GM18907 (cell line): ENCODE measurements around the gene ZNF410.
A peak's percentile ranks its signal among the peaks of the same experiment; 100 is the strongest.
"Not testable (repeated sequence)": the region's sequence is repeated elsewhere in the genome, so short reads cannot be mapped to it uniquely, and the experiment has no call there.

Experiments
- ATAC-seq: cut with Tn5 transposase; IDR thresholded peaks from one replicate; pipeline ENCODE4 v1.9.1; 2021; ENCODE audit warnings: mild to moderate bottlenecking, moderate library complexity; ENCODE audit not compliant: unreplicated experiment

Gene ZNF410, protein sequence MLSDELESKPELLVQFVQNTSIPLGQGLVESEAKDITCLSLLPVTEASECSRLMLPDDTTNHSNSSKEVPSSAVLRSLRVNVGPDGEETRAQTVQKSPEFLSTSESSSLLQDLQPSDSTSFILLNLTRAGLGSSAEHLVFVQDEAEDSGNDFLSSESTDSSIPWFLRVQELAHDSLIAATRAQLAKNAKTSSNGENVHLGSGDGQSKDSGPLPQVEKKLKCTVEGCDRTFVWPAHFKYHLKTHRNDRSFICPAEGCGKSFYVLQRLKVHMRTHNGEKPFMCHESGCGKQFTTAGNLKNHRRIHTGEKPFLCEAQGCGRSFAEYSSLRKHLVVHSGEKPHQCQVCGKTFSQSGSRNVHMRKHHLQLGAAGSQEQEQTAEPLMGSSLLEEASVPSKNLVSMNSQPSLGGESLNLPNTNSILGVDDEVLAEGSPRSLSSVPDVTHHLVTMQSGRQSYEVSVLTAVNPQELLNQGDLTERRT

DNA sequence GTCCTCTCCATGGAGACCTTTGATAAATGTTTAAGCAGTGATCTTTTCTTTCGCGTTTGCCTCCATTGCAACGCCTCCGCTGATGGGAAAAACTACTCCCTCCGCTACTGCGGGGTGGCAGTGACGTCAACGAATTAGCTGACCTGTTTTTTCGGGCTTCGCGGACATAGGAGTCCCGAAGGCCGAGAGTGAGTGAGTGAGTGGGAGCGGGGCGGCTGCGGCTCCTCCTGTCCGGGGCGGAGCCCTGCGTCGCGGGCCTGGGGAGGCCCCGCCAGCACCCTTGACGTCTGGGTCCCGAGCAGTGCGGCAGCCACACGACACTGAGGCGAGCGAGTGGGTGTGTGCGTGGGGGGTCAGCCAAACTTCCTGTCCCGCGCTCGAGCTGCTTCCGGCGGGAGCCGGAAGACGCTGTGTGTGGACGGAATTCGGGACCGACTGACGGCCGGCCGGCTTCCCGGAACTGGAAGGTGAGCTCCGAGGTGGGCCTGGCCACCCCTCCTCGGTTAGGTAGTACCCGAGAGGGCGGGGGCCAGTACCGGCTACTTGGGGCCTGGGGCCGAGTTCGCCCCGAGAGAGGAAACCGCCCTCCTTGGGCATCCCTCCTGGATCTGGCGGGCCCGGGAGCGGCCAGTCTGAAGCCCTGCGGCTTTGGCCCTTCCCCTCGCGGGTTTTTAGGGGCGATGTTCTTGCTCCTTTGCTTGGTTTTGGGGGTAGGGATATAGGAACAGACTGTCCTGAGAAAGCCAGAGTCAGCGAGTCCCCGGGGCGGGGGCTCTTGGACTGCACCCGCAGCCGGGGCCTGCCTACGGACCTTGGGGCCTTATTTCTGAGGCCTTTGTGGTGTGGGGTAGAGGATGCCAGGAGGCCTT lies at the start of gene ZNF410:
ZNF410 (plus strand) TSS at position 411 of the 869 bp plus-strand sequence. CDS start 5,317 bp downstream, outside the sequence.
- peak; percentile 93 for ATAC-seq

DNA sequence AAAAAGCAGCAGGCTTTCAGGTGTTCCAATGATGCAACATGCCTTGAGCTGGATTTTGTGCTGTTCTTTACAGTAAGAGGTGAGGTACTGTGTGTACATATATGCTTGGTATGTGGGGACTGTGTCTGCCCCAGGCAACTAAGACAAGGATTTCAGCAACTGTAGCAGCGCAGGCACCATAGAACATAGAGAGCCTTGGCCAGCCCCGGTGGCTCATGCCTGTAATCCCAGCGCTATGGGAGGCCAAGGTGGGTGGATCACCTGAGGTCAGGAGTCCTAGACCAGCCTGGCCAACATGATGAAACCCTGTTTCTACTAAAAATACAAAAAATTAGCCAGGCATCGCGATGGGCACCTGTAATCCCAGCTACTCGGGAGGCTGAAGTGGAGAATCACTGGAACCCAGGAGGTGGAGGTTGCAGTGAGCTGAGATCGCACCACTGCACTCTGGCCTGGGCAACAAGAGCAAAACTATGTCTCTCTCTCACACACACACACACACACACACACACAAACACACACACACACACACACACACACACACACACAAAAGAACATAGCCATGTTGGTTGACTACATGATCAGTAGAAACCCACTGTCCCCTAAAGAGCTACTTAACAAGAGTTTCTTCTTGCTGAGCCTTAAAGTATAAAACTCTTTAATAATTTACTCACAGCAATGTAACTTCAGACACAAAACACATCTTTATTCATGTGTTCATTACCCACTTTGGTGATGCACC lies 48.2 kb upstream of the ZNF410 start:
- not testable (repeated sequence) for ATAC-seq

DNA sequence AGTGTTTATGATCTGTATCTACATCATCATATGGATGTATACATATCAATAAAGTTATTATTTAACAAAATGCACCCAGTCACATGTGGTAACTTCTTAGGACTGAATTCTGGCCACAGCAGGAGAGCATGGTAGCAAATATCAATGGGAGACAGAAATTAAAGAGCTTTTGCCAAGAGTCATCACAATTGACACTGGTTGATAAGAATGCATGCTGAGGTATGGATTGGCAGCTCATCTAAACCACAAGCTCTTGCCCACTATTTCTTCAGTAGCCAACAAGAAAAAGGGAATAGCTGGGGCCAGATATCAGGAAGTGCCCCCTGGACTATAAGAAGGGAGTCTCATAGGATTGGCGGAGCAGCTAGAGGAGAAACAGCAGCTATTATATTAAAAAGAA lies 44.5 kb upstream of the ZNF410 start:
- no peak for ATAC-seq

DNA sequence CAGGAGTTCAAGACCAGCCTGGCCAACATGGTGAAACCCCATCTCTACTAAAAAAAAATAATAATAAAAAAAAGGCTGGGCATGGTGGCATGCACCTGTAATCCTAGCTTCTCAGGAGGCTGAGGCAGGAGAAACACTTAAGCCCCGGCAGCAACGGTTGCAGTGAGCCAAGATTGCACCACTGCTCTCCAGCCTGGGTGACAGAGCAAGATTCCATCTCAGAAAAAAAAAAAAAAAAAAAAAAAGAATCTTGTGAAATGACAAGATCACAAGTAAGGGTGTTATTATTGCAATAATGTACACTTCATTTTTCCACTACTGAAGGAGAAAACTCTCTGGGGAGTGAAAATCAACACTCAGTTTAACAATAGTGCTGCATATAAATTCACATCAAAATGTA lies 43.8 kb upstream of the ZNF410 start:
- no peak for ATAC-seq

DNA sequence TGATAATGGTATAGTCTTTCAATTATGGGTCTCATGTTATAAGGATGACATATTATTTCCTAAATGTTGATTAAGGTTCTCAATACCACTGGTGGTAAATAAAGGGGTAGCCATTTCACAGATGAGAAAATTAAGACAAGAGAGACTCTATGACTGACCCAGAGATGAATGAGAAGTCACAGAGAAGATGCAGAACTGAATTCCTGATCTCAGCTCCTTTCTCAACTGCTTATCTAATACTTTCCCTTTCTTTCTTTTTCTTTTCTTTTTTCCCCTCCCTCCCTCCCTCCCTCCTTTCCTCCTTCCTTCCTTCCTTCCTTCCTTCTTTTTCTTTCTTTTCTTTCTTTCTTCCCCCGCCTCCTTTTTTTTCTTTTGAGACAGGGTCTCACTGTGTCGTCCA lies 43.4 kb upstream of the ZNF410 start:
- no peak for ATAC-seq

DNA sequence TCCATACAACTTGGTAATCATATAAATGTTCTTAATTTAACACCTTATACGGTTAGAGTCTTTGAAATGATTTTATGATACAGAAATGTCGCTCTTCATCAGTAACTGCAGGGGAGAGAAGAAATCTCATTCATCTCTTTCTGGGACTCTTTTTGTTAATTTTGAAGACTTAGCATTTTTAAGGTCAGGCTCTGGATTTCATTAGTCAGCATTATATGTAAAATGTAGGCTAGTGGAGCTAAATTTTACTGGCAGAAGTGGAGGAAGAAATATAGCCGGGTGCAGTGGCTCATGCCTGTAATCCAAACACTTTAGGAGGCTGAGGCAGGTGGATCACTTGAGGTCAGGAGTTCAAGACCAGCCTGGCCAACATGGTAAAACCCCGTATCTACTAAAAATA lies 39.7 kb upstream of the ZNF410 start:
- no peak for ATAC-seq

DNA sequence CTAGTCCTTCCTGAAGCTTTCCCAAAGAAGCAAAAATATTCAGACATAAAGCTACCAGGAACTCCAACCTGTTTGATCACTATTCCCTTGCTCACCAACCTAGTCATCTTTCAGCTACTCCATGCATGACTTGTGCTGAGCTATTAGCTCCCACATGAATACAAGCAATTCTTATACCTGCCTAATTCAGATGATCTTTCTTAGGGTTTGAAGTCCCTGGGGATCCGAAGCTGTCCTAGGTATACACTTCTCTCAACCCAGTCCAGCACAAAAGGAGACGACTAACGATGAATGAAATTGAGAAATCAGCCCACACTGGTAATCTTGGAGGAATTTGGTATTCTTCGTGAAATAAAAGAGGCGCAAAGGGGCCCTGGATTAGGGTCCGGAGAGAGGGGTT lies 35.7 kb upstream of the ZNF410 start:
- no peak for ATAC-seq

DNA sequence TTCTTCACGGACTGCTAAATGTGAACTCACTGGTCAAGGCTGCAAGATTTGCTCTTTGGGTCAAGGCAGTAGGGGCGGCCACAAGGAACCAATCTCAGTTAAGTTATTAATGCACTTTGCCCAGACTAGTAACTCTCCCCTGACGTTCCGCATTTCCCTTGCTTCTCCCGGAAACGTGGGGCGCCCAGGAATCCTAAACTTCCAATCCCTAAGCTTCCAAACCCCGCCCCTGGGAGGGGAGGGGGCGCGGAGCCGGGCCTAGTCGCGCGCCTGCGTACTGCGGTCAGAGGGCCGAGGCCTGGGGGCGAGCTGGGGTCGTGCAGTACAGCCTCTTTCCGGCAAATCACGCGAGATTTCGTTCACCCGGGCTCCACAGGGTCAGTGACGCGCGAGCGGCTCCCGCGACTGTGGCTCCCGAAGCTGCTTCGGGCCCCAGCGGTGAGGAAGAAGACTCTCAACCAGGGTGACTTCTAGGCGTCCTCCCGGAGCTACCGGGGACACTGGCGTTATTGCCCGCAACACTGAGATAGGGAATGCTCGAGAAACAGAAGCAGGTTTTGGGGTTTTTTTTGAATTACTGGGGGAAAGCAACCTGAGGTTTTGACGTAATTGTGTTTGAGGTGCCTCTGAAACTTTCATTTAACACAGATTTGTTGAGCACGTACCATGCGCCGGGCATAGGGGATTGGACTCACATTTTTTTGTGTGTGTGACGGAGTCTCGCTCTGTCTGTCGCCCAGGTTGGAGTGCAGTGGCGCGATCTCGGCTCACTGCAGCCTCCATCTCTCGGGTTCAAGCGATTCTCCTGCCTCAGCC lies 34.9 kb upstream of the ZNF410 start, which contains the start of gene PTGR2:
PTGR2 (plus strand) TSS at position 265 of the 816 bp plus-strand sequence. CDS start 7,032 bp downstream, outside the sequence.
- ATAC-seq: peak; percentile 88

DNA sequence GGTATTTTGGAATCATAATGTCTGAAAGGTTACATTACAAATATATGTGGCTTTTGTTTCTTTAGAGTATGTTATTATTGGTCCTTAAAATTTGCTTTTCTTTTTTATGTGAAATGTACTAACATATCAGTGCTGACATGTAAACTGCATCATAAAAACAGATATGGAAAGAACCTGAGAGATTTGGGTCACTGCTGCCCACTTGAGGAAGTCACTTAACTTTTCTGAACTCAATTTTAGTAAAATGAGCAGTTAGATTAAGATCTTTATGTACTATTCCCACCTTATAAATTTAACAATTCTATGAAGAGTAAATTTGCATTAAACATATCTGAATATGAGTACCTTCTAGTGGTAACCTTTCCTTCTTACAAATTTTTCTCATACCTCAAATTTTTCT lies 27.5 kb upstream of the ZNF410 start:
- no peak for ATAC-seq

DNA sequence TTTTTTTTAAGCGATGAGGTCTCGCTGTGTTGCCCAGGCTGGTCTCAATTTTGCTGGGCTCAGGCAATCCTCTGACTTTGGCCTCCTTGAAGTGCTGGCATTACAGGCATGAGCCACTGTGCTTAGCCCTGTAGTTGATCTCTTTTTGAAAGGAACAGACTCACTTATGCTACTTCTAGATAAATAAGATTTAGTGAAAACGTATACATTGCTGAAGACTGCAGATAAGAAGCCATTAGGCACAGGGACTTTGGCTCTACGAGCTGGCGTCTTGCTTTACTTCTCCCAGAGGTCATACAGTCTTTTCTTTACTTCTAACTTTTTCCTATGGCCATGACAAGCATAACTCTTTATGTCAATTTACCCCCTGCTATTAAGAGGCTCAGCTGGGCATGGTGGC lies 25.6 kb upstream of the ZNF410 start:
- no peak for ATAC-seq

DNA sequence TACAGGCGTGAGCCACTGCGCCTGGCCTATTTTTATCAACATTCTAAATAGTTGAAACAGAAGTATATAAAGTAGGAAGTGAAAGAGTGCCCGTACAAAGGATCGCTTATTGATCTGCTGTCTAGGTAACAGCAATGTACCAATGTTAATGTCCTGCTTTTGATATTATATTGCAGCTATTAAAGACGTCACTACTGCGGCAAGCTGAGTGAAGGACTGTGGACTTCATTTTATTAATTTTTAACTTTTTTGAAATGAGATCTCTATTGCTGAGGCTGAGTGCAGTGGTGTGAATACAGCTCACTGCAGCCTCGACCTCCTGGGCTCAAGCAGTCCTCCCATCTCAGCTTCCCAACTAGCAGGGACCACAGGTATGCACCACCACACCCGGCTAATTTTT lies 24.2 kb upstream of the ZNF410 start:
- ATAC-seq: no peak

DNA sequence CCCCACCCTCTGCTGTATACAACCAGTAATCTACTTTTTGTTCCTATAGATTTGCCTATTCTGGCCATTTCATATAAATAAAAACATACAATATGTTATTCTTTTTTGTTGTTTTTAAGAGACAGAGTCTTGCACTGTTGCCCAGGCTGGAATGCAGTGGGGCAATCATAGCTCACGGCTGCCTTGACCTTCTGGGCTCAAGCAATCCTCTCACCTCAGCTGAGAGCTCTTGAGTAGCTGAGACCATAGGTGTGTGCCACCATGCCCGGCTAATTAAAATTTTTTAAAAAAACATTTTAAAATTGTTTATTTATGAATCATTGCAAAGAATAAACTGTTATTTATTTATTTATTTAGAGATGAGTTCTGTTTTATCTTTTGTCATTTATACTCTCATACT lies 23.4 kb upstream of the ZNF410 start:
- no peak for ATAC-seq

DNA sequence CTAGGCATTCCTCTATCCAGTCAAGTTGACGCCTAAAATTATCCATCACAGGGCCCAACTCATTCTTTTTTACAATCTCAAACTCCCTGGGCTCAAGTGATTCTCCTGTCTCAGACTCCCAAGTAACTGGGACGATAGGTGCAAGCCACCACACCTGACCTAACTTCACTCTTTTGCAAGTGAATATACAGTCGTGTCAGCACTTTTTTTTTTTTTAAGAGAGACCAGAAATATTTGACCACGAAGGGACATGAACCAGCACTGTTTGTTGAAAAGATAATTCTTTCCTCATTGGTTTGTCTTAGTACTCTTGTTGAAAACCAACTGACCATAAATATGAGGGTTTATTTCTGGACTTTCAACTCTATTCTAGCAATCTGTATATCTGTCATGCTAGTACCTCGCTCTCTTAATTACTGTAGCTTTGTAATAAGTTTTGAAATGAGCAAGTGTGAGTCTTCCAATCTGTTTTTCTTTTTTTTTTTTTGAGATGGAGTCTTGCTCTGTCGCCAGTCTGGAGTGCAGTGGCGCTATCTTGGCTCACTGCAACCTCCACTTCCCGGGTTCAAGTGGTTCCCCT lies 21.0 kb upstream of the ZNF410 start:
- ATAC-seq: no peak

DNA sequence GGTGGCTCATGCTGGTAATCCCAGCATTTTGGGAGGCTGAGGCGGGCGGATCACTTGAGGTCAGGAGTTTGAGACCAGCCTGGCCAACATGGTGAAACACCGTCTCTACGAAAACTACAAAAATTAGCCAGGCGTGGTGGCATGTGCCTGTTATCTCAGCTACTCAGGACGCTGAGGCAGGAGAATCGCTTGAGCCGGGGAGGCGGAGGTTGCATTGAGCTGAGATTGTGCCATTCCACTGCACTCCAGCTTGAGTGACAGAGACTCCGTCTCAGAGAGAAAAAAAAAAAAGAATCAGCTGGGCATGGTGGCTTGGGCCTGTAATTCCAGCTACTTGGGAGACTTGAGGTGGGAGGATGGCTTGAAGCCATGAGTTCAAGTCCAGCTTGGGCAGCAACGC lies 16.9 kb upstream of the ZNF410 start:
- ATAC-seq: not testable (repeated sequence)

DNA sequence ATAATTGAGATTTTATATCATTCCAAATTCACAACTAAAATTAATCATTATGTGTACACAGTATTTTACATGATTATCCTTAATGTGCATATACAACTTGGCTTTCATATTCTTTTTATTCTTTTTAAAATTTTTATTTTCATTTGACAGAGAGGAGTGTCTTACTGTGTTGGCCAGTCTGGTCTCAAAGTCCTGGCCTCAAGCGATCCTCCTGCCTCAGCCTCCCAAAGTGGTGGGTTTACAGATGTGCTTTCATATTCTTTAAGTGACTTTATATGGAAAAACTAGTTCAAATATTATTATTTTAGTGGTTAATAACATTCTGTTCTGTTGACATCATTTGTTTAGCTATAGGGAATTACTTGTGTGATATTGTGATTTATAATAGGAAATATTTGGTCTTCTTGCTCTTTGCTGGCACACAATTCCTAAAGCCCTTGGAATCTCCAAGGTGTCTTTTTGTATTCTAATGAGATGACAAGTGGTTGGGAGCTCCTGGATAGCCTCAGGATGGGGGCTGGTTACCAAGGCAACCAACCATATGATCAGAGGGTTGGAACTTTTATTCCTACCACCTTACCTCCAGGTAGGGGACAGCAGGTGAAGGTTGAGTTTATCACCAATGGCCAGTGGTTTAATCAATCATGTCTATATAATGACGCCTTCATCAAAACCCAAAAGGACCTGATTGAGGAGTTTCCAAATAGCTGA lies 16.0 kb upstream of the ZNF410 start:
- ATAC-seq: no peak

DNA sequence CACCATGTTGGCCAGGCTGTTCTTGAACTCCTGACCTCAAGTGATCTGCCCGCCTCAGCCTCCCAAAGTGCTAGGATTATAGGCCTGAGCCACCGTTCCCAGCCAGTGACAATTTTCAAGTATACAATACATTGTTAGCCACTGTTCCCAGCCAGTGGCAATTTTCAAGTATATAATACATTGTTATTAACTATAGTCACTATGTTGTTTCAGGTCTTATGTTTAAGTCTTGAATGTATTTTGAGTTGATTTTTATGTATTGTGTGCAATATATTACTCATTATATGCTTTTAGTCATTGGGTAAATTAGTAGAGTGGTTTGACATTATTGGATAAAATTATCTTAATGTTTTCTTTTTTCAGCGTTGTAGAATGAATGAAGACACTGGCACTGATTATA lies 13.0 kb upstream of the ZNF410 start:
- ATAC-seq: no peak

DNA sequence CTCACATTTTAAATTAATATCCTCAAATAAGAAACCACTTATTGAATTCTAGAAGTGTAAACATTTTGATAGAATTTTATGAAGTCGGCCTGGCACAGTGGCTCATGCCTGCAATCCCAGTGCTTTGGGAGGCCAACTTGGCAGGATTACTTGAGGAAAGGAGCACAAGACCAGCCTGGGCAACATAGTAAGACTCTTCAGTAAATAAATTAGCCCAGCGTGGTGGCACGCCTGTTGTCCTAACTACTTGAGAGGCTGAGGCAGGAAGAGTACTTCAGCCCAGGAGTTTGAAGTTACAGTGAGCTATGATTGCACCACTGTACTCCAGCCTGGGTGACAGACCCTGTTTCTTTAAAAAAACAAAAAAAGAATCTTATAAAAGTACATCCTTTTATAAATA lies 8.9 kb upstream of the ZNF410 start:
- no peak for ATAC-seq

DNA sequence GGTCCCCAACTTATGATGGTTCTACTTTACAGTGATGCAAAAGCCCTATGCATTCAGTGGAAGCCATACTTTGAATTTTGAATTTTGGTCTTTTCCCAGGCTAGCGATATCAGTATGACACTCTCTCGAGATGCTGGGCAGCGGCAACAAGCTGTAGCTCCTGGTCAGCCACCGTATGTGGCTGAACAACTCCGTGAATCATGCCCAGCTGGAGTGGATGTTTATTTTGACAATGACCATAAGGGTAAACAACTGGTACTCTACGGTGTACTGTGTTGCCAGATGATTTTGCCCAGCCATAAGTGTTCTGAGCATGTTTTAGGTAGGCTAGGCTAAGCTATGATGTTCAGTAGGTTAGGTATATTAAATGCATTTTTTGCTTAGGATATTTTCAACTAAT lies 8.2 kb upstream of the ZNF410 start:
- no peak for ATAC-seq

DNA sequence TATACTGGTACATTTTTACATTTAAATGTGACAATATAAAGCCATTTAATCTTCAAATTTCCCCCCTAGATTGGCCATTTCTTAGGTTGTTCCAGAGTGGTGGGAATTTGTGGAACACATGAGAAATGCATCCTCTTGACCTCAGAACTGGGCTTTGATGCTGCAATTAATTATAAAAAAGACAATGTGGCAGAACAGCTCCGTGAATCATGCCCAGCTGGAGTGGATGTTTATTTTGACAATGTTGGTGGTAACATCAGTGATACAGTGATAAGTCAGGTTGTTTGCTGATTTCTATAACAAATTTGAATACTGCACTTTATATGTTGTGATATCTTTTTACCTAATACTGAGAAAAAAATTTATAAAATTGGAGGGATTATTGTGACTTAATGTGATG lies 7.6 kb upstream of the ZNF410 start:
- no peak for ATAC-seq
